GM19463 (cell line): ENCODE results near the gene WASF3.
"Not testable (repeated sequence)": the region's sequence is repeated elsewhere in the genome, so short reads cannot be mapped to it uniquely, and the experiment has no call there.

Experiments used
- ATAC-seq: cut with Tn5 transposase; IDR thresholded peaks from one replicate; pipeline ENCODE4 v1.9.1; 2021; ENCODE audit warnings: mild to moderate bottlenecking, moderate library complexity; ENCODE audit not compliant: unreplicated experiment

WASF3 gene

GRCh38 chr13:26709461-26709860, 152.0 kb downstream of the WASF3 start:
- no peak for ATAC-seq

GRCh38 chr13:26710166-26710565, 152.7 kb downstream of the WASF3 start:
- ATAC-seq: no peak

- no peak for ATAC-seq
Observed at GRCh38 chr13:26711211-26711610, 153.7 kb downstream of the WASF3 start.

GRCh38 chr13:26713341-26713740, 155.9 kb downstream of the WASF3 start:
- ATAC-seq: no peak

- ATAC-seq: no peak
Observed at GRCh38 chr13:26716984-26717383, 159.5 kb downstream of the WASF3 start.

- ATAC-seq: no peak
Observed at GRCh38 chr13:26718146-26718545, 160.7 kb downstream of the WASF3 start.

- ATAC-seq: no peak
Observed at GRCh38 chr13:26718872-26719271, 161.4 kb downstream of the WASF3 start.

- ATAC-seq: no peak
Observed at GRCh38 chr13:26719356-26719945, 162.0 kb downstream of the WASF3 start.

GRCh38 chr13:26721251-26722121, 164.0 kb downstream of the WASF3 start:
- peak; percentile 61 for ATAC-seq

GRCh38 chr13:26722321-26722720, 164.8 kb downstream of the WASF3 start:
- no peak for ATAC-seq

GRCh38 chr13:26723620-26724019, 166.1 kb downstream of the WASF3 start:
- ATAC-seq: not testable (repeated sequence)

- ATAC-seq: no peak
Observed at GRCh38 chr13:26726684-26727083, 169.2 kb downstream of the WASF3 start.

GRCh38 chr13:26727122-26727521, 169.6 kb downstream of the WASF3 start:
- no peak for ATAC-seq

GRCh38 chr13:26727633-26728032, 170.2 kb downstream of the WASF3 start:
- no peak for ATAC-seq

- ATAC-seq: no peak
Observed at GRCh38 chr13:26735677-26736076, 178.2 kb downstream of the WASF3 start.
